ENCODE data around the gene ATG16L2. TPM values are rescaled to one million over a fixed set of nuclear protein-coding genes. Genes with fewer than 3 reads are reported as not detected.

The ATG16L2 gene
- total and polyA plus RNA-seq, 9 of the 15 experiments (the other 6 are each of a cell fraction or from before 2014, with no cell fraction given) = 0.18 to 11.2 (median 6.2) TPM

DNA sequence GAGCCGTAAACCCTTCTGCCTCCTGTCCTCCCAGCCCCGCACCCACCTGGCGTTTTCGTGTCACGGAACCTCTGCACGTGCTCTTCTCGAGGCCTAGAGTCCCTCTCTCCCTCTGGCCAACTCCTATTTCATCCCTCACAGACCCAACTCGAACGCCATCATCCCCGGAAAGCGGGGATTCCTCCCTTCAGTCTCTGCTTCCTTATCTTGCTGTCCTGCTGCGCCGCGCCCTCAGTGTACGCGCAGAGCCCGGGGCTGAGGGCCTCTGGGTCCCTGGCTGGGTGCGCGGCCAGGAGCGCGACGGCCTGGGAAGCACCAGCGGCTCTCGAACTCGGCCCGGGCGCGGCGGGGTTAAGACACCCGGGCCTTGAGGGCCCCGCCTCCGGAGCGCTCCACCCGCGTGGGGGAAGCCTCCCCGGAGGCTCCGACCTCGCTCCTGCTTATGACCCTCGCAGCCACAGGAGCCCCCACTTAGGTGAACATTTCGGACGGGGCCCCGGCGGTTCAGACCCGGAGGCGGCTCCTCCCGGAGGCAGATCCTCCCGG, 398 bp upstream of the ATG16L2 start (continued):
- TF ChIP-seq, protein P1, sequence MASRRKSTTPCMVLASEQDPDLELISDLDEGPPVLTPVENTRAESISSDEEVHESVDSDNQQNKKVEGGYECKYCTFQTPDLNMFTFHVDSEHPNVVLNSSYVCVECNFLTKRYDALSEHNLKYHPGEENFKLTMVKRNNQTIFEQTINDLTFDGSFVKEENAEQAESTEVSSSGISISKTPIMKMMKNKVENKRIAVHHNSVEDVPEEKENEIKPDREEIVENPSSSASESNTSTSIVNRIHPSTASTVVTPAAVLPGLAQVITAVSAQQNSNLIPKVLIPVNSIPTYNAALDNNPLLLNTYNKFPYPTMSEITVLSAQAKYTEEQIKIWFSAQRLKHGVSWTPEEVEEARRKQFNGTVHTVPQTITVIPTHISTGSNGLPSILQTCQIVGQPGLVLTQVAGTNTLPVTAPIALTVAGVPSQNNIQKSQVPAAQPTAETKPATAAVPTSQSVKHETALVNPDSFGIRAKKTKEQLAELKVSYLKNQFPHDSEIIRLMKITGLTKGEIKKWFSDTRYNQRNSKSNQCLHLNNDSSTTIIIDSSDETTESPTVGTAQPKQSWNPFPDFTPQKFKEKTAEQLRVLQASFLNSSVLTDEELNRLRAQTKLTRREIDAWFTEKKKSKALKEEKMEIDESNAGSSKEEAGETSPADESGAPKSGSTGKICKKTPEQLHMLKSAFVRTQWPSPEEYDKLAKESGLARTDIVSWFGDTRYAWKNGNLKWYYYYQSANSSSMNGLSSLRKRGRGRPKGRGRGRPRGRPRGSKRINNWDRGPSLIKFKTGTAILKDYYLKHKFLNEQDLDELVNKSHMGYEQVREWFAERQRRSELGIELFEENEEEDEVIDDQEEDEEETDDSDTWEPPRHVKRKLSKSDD (conservative IDR thresholded peaks at IDR 0.05; ENCODE audit: low read length) = no peak
- TF ChIP-seq WHSC1 (IDR thresholded peaks at IDR 0.05; ENCODE audit: low read length) (no peak), NR2C2 (CRISPR knock-in tag; IDR thresholded peaks at IDR 0.05) (no peak), NR2C2 (tag; IDR thresholded peaks at IDR 0.05) (peak; percentile 71), POLR2G (IDR thresholded peaks at IDR 0.05; ENCODE audit: low read depth, low read length) (peak; percentile 96), ZNF217 (CRISPR knock-in tag; IDR thresholded peaks at IDR 0.05) (no peak), PHF8 (IDR thresholded peaks at IDR 0.05; ENCODE audit: borderline replicate concordance, low read length) (peak; percentile 65; the same call in 1 of the 2 replicates), KLF16 (IDR thresholded peaks at IDR 0.05) (no peak), HNRNPL (IDR thresholded peaks at IDR 0.05; ENCODE audit: low read depth, low read length) (no peak), GTF2A2 (tag; IDR thresholded peaks at IDR 0.05) (no peak), ZNF766 (CRISPR knock-in tag; conservative IDR thresholded peaks at IDR 0.05) (no peak), SMARCC2 (IDR thresholded peaks at IDR 0.05; ENCODE audit: low read depth) (no peak), MYC (IDR thresholded peaks at IDR 0.05; ENCODE audit: low read depth, low read length) (peak; percentile 76), MYC (CRISPR knock-in tag; IDR thresholded peaks at IDR 0.05; ENCODE audit: borderline replicate concordance, low read depth) (peak; percentile 45; the same call in 1 of the 2 replicates), NFE2L1 (tag; IDR thresholded peaks at IDR 0.05; ENCODE audit: borderline replicate concordance, low read depth) (no peak), POLR2H (tag; IDR thresholded peaks at IDR 0.05; ENCODE audit: low read depth) (peak; percentile 84), RB1 (IDR thresholded peaks at IDR 0.05; ENCODE audit: low read depth) (no peak)
- TF ChIP-seq, protein P2, sequence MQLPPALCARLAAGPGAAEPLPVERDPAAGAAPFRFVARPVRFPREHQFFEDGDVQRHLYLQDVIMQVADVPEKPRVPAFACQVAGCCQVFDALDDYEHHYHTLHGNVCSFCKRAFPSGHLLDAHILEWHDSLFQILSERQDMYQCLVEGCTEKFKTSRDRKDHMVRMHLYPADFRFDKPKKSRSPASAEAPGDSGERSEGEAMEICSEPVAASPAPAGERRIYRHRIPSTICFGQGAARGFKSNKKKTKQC (CRISPR knock-in tag; IDR thresholded peaks at IDR 0.05) = peak; percentile 53; the same call in 1 of the 2 replicates
- TF ChIP-seq, protein P3, sequence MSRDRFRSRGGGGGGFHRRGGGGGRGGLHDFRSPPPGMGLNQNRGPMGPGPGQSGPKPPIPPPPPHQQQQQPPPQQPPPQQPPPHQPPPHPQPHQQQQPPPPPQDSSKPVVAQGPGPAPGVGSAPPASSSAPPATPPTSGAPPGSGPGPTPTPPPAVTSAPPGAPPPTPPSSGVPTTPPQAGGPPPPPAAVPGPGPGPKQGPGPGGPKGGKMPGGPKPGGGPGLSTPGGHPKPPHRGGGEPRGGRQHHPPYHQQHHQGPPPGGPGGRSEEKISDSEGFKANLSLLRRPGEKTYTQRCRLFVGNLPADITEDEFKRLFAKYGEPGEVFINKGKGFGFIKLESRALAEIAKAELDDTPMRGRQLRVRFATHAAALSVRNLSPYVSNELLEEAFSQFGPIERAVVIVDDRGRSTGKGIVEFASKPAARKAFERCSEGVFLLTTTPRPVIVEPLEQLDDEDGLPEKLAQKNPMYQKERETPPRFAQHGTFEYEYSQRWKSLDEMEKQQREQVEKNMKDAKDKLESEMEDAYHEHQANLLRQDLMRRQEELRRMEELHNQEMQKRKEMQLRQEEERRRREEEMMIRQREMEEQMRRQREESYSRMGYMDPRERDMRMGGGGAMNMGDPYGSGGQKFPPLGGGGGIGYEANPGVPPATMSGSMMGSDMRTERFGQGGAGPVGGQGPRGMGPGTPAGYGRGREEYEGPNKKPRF (IDR thresholded peaks at IDR 0.05; ENCODE audit: low read depth, low read length) = no peak
- TF ChIP-seq, protein P4, sequence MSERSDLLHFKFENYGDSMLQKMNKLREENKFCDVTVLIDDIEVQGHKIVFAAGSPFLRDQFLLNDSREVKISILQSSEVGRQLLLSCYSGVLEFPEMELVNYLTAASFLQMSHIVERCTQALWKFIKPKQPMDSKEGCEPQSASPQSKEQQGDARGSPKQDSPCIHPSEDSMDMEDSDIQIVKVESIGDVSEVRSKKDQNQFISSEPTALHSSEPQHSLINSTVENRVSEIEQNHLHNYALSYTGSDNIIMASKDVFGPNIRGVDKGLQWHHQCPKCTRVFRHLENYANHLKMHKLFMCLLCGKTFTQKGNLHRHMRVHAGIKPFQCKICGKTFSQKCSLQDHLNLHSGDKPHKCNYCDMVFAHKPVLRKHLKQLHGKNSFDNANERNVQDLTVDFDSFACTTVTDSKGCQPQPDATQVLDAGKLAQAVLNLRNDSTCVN (CRISPR knock-in tag; IDR thresholded peaks at IDR 0.05) = peak; percentile 39; the same call in 1 of the 2 replicates
- TF ChIP-seq, protein P5, sequence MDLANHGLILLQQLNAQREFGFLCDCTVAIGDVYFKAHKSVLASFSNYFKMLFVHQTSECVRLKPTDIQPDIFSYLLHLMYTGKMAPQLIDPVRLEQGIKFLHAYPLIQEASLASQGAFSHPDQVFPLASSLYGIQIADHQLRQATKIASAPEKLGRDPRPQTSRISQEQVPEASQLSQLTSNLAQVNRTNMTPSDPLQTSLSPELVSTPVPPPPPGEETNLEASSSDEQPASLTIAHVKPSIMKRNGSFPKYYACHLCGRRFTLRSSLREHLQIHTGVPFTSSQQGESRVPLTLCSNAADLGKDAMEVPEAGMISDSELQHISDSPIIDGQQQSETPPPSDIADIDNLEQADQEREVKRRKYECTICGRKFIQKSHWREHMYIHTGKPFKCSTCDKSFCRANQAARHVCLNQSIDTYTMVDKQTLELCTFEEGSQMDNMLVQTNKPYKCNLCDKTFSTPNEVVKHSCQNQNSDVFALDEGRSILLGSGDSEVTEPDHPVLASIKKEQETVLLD (IDR thresholded peaks at IDR 0.05) = no peak

All from K562 (cell line).